ENCODE results near the gene AZGP1. TPM values are rescaled to one million over a fixed set of nuclear protein-coding genes. Genes with fewer than 3 reads are reported as not detected.

AZGP1 gene
- total RNA-seq, 1 donor from 2014 or later = 0.75 TPM

- no peak overlapping the region for H3K4me3 ChIP-seq (ENCODE audit: low read depth, low read length)
- H3K36me3 ChIP-seq (ENCODE audit: control insufficient read depth, insufficient read depth, low read length) = peaks cover 3% of the 10 kb centered on the region
- TF ChIP-seq, protein P1, sequence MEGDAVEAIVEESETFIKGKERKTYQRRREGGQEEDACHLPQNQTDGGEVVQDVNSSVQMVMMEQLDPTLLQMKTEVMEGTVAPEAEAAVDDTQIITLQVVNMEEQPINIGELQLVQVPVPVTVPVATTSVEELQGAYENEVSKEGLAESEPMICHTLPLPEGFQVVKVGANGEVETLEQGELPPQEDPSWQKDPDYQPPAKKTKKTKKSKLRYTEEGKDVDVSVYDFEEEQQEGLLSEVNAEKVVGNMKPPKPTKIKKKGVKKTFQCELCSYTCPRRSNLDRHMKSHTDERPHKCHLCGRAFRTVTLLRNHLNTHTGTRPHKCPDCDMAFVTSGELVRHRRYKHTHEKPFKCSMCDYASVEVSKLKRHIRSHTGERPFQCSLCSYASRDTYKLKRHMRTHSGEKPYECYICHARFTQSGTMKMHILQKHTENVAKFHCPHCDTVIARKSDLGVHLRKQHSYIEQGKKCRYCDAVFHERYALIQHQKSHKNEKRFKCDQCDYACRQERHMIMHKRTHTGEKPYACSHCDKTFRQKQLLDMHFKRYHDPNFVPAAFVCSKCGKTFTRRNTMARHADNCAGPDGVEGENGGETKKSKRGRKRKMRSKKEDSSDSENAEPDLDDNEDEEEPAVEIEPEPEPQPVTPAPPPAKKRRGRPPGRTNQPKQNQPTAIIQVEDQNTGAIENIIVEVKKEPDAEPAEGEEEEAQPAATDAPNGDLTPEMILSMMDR (IDR thresholded peaks at IDR 0.05; ENCODE audit: insufficient read depth, low read length, poor library complexity, severe bottlenecking) = no peak
- DNase-seq (ENCODE audit: low read depth) = no peak
- H3K27me3 ChIP-seq (ENCODE audit: control insufficient read depth, insufficient read depth, low read length) = no peaks in the 10 kb centered on the region
These were observed 44.1 kb upstream of the AZGP1 start for GRCh38 chr7:100019908-100020307.

- H3K27me3 ChIP-seq (ENCODE audit: control insufficient read depth, insufficient read depth, low read length) = no peaks in the 10 kb centered on the region
- TF ChIP-seq, protein P1 (IDR thresholded peaks at IDR 0.05; ENCODE audit: insufficient read depth, low read length, poor library complexity, severe bottlenecking) = no peak
- DNase-seq (ENCODE audit: low read depth) = no peak
- no peaks in the 10 kb centered on the region for H3K36me3 ChIP-seq (ENCODE audit: control insufficient read depth, insufficient read depth, low read length)
- H3K4me3 ChIP-seq (ENCODE audit: low read depth, low read length) = no peak overlapping the region
These were observed 42.0 kb upstream of the AZGP1 start for GRCh38 chr7:100017875-100018274.

GRCh38 chr7:100017300-100017699, 41.5 kb upstream of the AZGP1 start:
- Histone ChIP-seq H3K36me3 (ENCODE audit: control insufficient read depth, insufficient read depth, low read length) (no peaks in the 10 kb centered on the region), H3K4me3 (ENCODE audit: low read depth, low read length) (no peak overlapping the region), H3K27me3 (ENCODE audit: control insufficient read depth, insufficient read depth, low read length) (no peaks in the 10 kb centered on the region)
- DNase-seq (ENCODE audit: low read depth) = no peak
- TF ChIP-seq, protein P1 (IDR thresholded peaks at IDR 0.05; ENCODE audit: insufficient read depth, low read length, poor library complexity, severe bottlenecking) = no peak

GRCh38 chr7:100016215-100016901, 40.5 kb upstream of the AZGP1 start:
- peak overlapping the region; percentile 95 for H3K4me3 ChIP-seq (ENCODE audit: low read depth, low read length)
- TF ChIP-seq, protein P1 (IDR thresholded peaks at IDR 0.05; ENCODE audit: insufficient read depth, low read length, poor library complexity, severe bottlenecking) = no peak
- DNase-seq (ENCODE audit: low read depth) = no peak
- no peaks in the 10 kb centered on the region for H3K27me3 ChIP-seq (ENCODE audit: control insufficient read depth, insufficient read depth, low read length)
- no peaks in the 10 kb centered on the region for H3K36me3 ChIP-seq (ENCODE audit: control insufficient read depth, insufficient read depth, low read length)

- TF ChIP-seq, protein P1 (IDR thresholded peaks at IDR 0.05; ENCODE audit: insufficient read depth, low read length, poor library complexity, severe bottlenecking) = no peak
- no peaks in the 10 kb centered on the region for H3K27me3 ChIP-seq (ENCODE audit: control insufficient read depth, insufficient read depth, low read length)
- peak; percentile 55 for DNase-seq (ENCODE audit: low read depth)
- peak within 1 kb of the TSS; percentile 95 for H3K4me3 ChIP-seq (ENCODE audit: low read depth, low read length)
- no peaks in the 10 kb centered on the region for H3K36me3 ChIP-seq (ENCODE audit: control insufficient read depth, insufficient read depth, low read length)
These were observed 39.7 kb upstream of the AZGP1 start, which contains the start of gene ZKSCAN1 for GRCh38 chr7:100015232-100016214. Gene ZKSCAN1, plus strand, starts transcription at chr7:100015596. Its CDS starts 7,911 bp downstream, at chr7:100023507.

Data from kidney epithelial cell (primary cell).